GM11168 (cell line): Measurements from ENCODE around the gene PLEKHA5.
"Not testable (repeated sequence)": the region's sequence is repeated elsewhere in the genome, so short reads cannot be mapped to it uniquely, and the experiment has no call there.

Experiments
- in situ Hi-C: fragments of 300-500 bp; cut with MboI; formaldehyde crosslinking; loops from one replicate; pipeline ENCODE4 v1.12.0; 2022; ENCODE audit warnings: low sequenced_read_pairs; ENCODE audit not compliant: unreplicated experiment

PLEKHA5 gene

GRCh38 chr12:19301223-19301622 is 171.7 kb downstream of the PLEKHA5 start:
- in situ Hi-C loops = no loop called here

- in situ Hi-C loops = no loop called here
Measured at GRCh38 chr12:19301688-19302087, 172.2 kb downstream of the PLEKHA5 start.

GRCh38 chr12:19302100-19302640 is 172.6 kb downstream of the PLEKHA5 start:
- in situ Hi-C loops = no loop called here

GRCh38 chr12:19303496-19303895 is 174.0 kb downstream of the PLEKHA5 start:
- in situ Hi-C loops = no loop called here

- in situ Hi-C loops = no loop called here
Measured at GRCh38 chr12:19304149-19304750, 174.7 kb downstream of the PLEKHA5 start.

GRCh38 chr12:19305621-19306020 is 176.1 kb downstream of the PLEKHA5 start:
- in situ Hi-C loops = not testable (repeated sequence)

- in situ Hi-C loops = no loop called here
Measured at GRCh38 chr12:19306366-19306765, 176.8 kb downstream of the PLEKHA5 start.

- in situ Hi-C loops = no loop called here
Measured at GRCh38 chr12:19307451-19307850, 177.9 kb downstream of the PLEKHA5 start.

GRCh38 chr12:19311165-19311564 is 181.6 kb downstream of the PLEKHA5 start:
- in situ Hi-C loops = no loop called here

- in situ Hi-C loops = no loop called here
Measured at GRCh38 chr12:19312637-19313036, 183.1 kb downstream of the PLEKHA5 start.

GRCh38 chr12:19316425-19316824 is 186.9 kb downstream of the PLEKHA5 start:
- in situ Hi-C loops = no loop called here

- in situ Hi-C loops = no loop called here
Measured at GRCh38 chr12:19322376-19322775, 192.8 kb downstream of the PLEKHA5 start.

- in situ Hi-C loops = no loop called here
Measured at GRCh38 chr12:19323805-19324204, 194.3 kb downstream of the PLEKHA5 start.

- in situ Hi-C loops = no loop called here
Measured at GRCh38 chr12:19326102-19326501, 196.6 kb downstream of the PLEKHA5 start.

GRCh38 chr12:19332196-19332595 is 202.7 kb downstream of the PLEKHA5 start:
- in situ Hi-C loops = no loop called here

GRCh38 chr12:19338405-19338804 is 208.9 kb downstream of the PLEKHA5 start:
- in situ Hi-C loops = no loop called here

GRCh38 chr12:19350850-19351249 is 221.3 kb downstream of the PLEKHA5 start:
- in situ Hi-C loops = not testable (repeated sequence)

GRCh38 chr12:19351346-19351745 is 221.8 kb downstream of the PLEKHA5 start:
- in situ Hi-C loops = no loop called here

GRCh38 chr12:19369691-19370148 is 240.2 kb downstream of the PLEKHA5 start:
- in situ Hi-C loops = no loop called here

- in situ Hi-C loops = no loop called here
Measured at GRCh38 chr12:19373586-19373985, 244.1 kb downstream of the PLEKHA5 start.

- in situ Hi-C loops = no loop called here
Measured at GRCh38 chr12:19375888-19376287, 246.4 kb downstream of the PLEKHA5 start.

- in situ Hi-C loops = no loop called here
Measured at GRCh38 chr12:19376691-19377090, 247.2 kb downstream of the PLEKHA5 start.
